Osteoblast (primary cell): ENCODE measurements around the gene MICALL1. TPM values are rescaled to one million over a fixed set of nuclear protein-coding genes. Genes with fewer than 3 reads are reported as not detected.

Experiments used
- DNase-seq: peaks from one replicate; pipeline ENCODE4 v3.0.0; 2011; ENCODE audit warnings: low spot score, mixed read lengths; ENCODE audit not compliant: insufficient read length; ENCODE audit errors: missing footprints
- H2AFZ ChIP-seq: 2 replicates; pipeline ENCODE4 v1.6.0; 2011; ENCODE audit warnings: mild to moderate bottlenecking, low read length
- H3K27ac ChIP-seq: 2 replicates; pipeline ENCODE4 v1.5.1; 2011; ENCODE audit warnings: mild to moderate bottlenecking, low read depth, low read length, moderate library complexity
- H3K27me3 ChIP-seq: 2 replicates; pipeline ENCODE4 v1.6.0; 2012; ENCODE audit warnings: mild to moderate bottlenecking, control low read depth, inconsistent platforms, low read length, moderate library complexity; ENCODE audit not compliant: insufficient read depth
- H3K36me3 ChIP-seq: 2 replicates; pipeline ENCODE4 v1.5.1; 2011; ENCODE audit warnings: mild to moderate bottlenecking, low read length, control low read depth, moderate library complexity; ENCODE audit not compliant: insufficient read depth
- H3K4me1 ChIP-seq: 2 replicates; pipeline ENCODE4 v1.5.1; 2011; ENCODE audit warnings: mild to moderate bottlenecking, low read length, control low read depth, moderate library complexity; ENCODE audit not compliant: insufficient read depth
- H3K4me2 ChIP-seq: 2 replicates; pipeline ENCODE4 v1.6.0; 2011; ENCODE audit warnings: mild to moderate bottlenecking, low read length; ENCODE audit not compliant: insufficient read depth
- H3K4me3 ChIP-seq: fragments of 200-600 bp; sonication (generic); 3 replicates; pipeline ENCODE4 v1.5.1; 2012; ENCODE audit warnings: mild to moderate bottlenecking, low read length, inconsistent platforms; ENCODE audit not compliant: insufficient read depth
- H3K79me2 ChIP-seq: 2 replicates; pipeline ENCODE4 v1.6.0; 2012; ENCODE audit warnings: mild to moderate bottlenecking, low read length, control low read depth, inconsistent platforms; ENCODE audit not compliant: insufficient read depth
- H3K9me3 ChIP-seq: 2 replicates; pipeline ENCODE4 v1.5.1; 2011; ENCODE audit warnings: low read depth, low read length, control low read depth
- H4K20me1 ChIP-seq: 2 replicates; pipeline ENCODE4 v1.6.0; 2012; ENCODE audit warnings: mild to moderate bottlenecking, low read length, control low read depth; ENCODE audit not compliant: insufficient read depth
- total RNA-seq: library from RNA; depleted of rRNA; stranded (reverse); fragments of >200 nt; gene quantifications from 2 replicates; pipeline ENCODE4 v1.2.3, GENCODE V29; 2012
- TF ChIP-seq, protein P1 (sequence below): IDR thresholded peaks from 2 replicates; pipeline ENCODE4 v1.5.1; 2011; ENCODE audit warnings: mild to moderate bottlenecking, low read depth, low read length, moderate library complexity; ENCODE audit errors: extremely low read depth

MICALL1 gene
- total RNA-seq, 1 donor: 36.9 TPM

DNA sequence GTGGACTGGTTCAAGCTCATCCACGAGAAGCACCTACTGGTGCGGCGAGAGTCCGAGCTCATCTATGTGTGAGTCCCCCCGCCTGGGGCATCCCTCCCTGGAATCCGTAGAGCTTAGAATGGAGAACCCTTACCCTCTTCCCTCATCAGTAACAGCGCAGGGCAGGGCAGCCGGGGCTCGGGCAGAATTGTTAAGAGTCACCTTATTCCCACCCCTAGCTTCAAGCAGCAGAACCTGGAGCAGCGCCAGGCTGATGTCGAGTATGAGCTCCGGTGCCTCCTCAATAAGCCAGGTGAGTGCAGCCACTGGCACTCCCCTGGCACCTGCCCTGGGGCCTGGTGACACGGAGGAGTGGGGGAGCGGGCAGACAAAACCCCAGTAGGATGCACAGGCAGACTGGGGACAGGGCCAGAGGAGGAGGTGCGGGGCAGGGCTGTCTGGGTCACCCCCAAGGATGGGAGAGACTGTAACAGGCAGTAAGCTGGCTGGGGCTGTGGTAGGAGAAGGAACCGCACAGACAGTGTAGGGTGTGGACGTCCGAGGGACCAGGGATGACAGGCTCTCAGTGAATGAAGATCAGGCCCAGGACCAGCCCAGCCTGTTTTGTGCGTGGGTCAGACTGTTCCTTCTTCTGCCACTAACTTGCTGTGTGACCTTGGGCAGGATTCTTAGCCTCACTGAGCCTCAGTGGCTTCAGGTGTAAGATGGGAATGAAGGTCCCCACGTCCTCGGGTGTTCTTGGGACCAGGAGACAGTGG lies 26.9 kb downstream of the MICALL1 start:
- H2AFZ ChIP-seq: no peak overlapping the region
- peaks cover 12% of the 10 kb centered on the region for H3K4me1 ChIP-seq
- peak overlapping the region; percentile 24 for H3K4me2 ChIP-seq
- peak; percentile 62 for DNase-seq
- no peak overlapping the region for H3K4me3 ChIP-seq
- peaks cover 31% of the 10 kb centered on the region for H4K20me1 ChIP-seq
- peaks cover 47% of the 10 kb centered on the region for H3K36me3 ChIP-seq
- H3K9me3 ChIP-seq: no peaks in the 10 kb centered on the region
- TF ChIP-seq, protein P1, sequence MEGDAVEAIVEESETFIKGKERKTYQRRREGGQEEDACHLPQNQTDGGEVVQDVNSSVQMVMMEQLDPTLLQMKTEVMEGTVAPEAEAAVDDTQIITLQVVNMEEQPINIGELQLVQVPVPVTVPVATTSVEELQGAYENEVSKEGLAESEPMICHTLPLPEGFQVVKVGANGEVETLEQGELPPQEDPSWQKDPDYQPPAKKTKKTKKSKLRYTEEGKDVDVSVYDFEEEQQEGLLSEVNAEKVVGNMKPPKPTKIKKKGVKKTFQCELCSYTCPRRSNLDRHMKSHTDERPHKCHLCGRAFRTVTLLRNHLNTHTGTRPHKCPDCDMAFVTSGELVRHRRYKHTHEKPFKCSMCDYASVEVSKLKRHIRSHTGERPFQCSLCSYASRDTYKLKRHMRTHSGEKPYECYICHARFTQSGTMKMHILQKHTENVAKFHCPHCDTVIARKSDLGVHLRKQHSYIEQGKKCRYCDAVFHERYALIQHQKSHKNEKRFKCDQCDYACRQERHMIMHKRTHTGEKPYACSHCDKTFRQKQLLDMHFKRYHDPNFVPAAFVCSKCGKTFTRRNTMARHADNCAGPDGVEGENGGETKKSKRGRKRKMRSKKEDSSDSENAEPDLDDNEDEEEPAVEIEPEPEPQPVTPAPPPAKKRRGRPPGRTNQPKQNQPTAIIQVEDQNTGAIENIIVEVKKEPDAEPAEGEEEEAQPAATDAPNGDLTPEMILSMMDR: no peak
- no peaks in the 10 kb centered on the region for H3K27me3 ChIP-seq
- H3K27ac ChIP-seq: peak overlapping the region; percentile 61
- H3K79me2 ChIP-seq: peaks cover 7% of the 10 kb centered on the region

GRCh38 chr22:37933711-37934376 lies 27.7 kb downstream of the MICALL1 start:
- no peaks in the 10 kb centered on the region for H3K27me3 ChIP-seq
- H4K20me1 ChIP-seq: peaks cover 31% of the 10 kb centered on the region
- H3K79me2 ChIP-seq: peaks cover 7% of the 10 kb centered on the region
- H3K4me2 ChIP-seq: peak overlapping the region; percentile 40
- H3K9me3 ChIP-seq: no peaks in the 10 kb centered on the region
- no peak overlapping the region for H2AFZ ChIP-seq
- peaks cover 12% of the 10 kb centered on the region for H3K4me1 ChIP-seq
- TF ChIP-seq, protein P1: peak; percentile 96
- peak; percentile 99 for DNase-seq
- H3K4me3 ChIP-seq: no peak overlapping the region
- peaks cover 42% of the 10 kb centered on the region for H3K36me3 ChIP-seq
- peak overlapping the region; percentile 61 for H3K27ac ChIP-seq

DNA sequence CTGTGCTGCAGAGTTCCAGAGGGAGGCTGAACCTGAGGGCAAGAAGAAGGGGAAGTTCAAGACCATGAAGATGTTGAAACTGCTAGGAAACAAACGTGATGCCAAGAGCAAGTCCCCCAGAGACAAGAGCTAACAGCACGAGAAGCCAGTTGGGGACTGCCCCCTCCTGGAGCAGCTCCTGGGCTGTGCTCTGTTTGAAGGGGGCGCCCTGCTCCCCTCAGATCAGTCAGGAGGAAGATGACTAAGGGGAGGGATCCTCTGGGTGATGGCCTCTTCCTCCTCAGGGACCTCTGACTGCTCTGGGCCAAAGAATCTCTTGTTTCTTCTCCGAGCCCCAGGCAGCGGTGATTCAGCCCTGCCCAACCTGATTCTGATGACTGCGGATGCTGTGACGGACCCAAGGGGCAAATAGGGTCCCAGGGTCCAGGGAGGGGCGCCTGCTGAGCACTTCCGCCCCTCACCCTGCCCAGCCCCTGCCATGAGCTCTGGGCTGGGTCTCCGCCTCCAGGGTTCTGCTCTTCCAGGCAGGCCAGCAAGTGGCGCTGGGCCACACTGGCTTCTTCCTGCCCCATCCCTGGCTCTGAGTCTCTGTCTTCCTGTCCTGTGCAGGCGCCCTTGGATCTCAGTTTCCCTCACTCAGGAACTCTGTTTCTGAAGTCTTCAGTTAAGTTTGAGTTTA lies 34.7 kb downstream of the MICALL1 start:
- Histone ChIP-seq H3K4me1 (peaks cover 12% of the 10 kb centered on the region), H3K27me3 (no peaks in the 10 kb centered on the region), H3K36me3 (peaks cover 45% of the 10 kb centered on the region), H3K4me3 (no peak overlapping the region), H4K20me1 (peaks cover 4% of the 10 kb centered on the region), H3K4me2 (peak overlapping the region; percentile 4), H3K9me3 (no peaks in the 10 kb centered on the region), H2AFZ (no peak overlapping the region), H3K27ac (peak overlapping the region; percentile 54), H3K79me2 (no peaks in the 10 kb centered on the region)
- peak; percentile 94 for DNase-seq
- TF ChIP-seq, protein P1: peak; percentile 25

DNA sequence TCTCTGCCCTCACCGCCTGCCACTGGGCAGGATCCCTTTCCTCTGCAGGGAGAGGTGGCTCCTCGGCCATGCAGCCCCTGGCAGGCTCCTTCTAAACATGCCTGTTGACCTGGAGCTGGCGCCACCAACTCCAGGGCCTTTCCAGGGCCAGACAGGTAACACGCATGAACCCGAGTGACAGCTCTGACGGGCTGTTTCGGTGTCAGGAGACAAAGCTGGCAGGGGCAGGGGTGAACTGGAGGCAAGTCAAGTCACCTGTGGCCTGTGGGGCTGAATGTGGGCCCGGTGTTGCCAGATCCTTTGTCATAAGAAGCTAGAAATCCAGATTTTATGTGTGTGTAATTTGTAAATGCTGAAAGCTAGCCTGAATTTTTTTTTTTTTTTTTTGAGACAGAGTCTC lies 36.0 kb downstream of the MICALL1 start:
- no peaks in the 10 kb centered on the region for H3K79me2 ChIP-seq
- H3K27ac ChIP-seq: no peak overlapping the region
- H3K9me3 ChIP-seq: no peaks in the 10 kb centered on the region
- no peak overlapping the region for H3K4me2 ChIP-seq
- H3K36me3 ChIP-seq: peaks cover 40% of the 10 kb centered on the region
- H3K4me1 ChIP-seq: peaks cover 12% of the 10 kb centered on the region
- no peaks in the 10 kb centered on the region for H3K27me3 ChIP-seq
- no peak overlapping the region for H2AFZ ChIP-seq
- no peak overlapping the region for H3K4me3 ChIP-seq
- TF ChIP-seq, protein P1: no peak
- H4K20me1 ChIP-seq: peaks cover 4% of the 10 kb centered on the region
- peak; percentile 58 for DNase-seq
